C1 segment of cervical spinal cord (tissue), 14 donors: ENCODE data around the gene OGFOD3.
"Not testable (repeated sequence)": the region's sequence is repeated elsewhere in the genome, so short reads cannot be mapped to it uniquely, and the experiment has no call there.

Experiments
- DNase-seq, 14 donors: peaks; one replicate each; lab custom pipeline; 2025; lab: John Stamatoyannopoulos, UW

Gene OGFOD3, protein sequence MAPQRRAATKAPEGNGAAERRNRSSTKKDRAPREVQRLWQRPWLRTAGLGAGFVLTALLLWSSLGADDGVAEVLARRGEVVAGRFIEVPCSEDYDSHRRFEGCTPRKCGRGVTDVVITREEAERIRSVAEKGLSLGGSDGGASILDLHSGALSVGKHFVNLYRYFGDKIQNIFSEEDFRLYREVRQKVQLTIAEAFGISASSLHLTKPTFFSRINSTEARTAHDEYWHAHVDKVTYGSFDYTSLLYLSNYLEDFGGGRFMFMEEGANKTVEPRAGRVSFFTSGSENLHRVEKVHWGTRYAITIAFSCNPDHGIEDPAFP

DNA sequence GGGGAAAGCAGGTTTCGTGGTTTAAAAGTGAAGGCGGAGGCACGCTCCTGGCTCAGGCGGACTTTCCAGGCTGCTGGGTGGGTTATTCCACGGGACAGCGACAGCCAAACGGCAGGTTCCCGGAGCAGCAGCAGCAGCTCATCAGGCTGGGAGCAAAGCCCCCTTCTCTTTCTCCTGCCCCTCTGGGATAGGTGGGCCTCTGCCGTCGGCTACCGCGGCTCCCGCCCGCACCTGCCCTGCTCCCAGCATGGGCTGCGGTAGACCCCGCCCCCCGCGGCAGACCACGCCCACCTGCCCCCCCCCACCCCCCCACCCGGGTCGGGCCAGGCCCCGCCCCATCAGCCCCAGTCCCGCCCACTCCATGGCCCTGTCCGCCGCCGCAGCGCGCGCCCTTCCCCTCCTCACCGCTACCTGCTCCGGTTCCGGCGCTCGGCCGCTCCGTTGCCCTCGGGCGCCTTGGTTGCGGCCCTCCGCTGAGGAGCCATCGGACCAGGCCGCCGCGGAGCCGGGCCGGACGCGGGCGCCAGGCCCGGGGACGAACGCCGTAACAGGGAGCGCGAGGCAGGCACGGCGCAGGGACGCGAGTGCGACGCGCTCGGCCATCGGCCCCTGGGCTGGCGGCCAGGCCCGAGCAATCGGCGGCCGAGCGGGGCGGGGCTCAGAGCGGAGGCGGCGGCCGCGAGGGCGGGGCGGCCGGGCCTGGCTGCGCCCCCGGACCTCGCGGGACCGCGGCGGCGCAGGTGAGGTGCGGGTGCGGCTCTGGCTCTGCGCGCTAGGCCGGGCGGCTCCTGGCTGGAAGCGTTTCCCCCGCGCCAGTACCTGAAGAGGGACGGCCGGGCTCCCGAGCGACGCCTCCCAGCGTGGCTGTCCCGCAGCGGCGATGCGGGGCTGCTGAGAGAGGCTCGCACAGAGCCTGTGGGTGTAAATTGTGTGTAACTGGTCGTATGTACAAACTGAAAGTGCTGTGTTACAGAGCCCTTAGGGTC is at the start of gene OGFOD3, which contains the start of gene HEXD:
Gene OGFOD3 (minus strand): TSS at position 586 of the 986 bp plus-strand sequence. CDS start 101 bp downstream, at position 485.
Gene HEXD (plus strand): TSS at position 347 of the 986 bp plus-strand sequence. CDS start 1,453 bp downstream, outside the sequence.
- peak; percentile 12 to 97 (median 90) for DNase-seq

GRCh38 chr17:82465023-82465603 is 46.7 kb upstream of the OGFOD3 start:
- DNase-seq: no peak

DNA sequence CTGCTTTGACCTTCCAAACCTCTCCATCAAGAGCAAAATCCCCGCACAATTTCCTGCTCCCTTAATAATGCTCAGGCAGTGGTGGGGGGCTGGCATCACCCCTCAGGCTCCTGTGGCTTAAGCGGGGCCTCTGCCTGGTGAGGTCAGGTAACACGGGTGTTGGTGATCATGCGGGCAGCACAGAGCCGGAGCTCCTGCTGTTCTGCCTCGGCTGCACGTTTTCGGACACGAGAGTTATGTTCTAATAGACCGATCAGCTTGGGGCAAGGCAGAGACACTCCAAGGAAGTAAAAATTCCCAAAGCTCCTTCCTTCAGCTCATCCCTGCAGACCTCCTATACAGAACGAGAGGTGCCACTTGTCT is 46.2 kb upstream of the OGFOD3 start:
- DNase-seq: no peak

- no peak for DNase-seq
These were observed 45.7 kb upstream of the OGFOD3 start for GRCh38 chr17:82463925-82464566.

- no peak for DNase-seq
These were observed 45.0 kb upstream of the OGFOD3 start for GRCh38 chr17:82463391-82463790.

DNA sequence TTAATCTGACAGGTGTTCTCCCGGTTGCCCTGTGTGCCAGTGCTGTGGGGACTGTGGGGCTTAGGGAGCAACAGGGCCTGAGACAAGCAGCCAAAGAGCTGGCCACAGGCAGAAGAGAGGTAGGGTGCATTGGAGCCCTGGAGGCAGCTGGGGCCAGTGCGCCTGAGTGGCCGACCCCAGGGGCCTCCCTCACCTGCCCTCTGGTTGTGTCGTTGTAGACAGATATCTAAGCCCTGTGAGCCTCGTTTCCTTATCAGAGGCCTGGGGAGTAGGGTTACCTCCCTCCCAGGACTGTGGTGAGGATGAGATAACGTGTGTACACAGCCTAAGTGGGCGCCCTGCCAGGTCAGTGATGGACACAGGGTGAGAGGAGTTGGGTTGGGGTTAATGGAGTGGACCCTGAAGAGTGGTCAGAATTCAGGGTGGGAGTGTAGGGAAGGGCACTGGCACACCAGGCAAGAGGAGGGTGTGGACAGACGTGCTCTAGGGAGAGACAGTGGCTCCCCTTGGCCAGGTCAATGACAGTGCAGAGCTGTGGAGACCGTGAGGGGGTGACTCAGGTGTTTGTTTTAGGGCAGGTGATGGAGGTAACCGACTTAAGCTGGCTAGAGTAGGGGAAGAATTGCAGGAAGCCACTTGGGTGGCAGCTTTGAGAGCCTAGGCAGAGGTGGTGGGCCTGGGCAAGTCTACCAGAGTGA is 43.6 kb upstream of the OGFOD3 start:
- no peak for DNase-seq

DNA sequence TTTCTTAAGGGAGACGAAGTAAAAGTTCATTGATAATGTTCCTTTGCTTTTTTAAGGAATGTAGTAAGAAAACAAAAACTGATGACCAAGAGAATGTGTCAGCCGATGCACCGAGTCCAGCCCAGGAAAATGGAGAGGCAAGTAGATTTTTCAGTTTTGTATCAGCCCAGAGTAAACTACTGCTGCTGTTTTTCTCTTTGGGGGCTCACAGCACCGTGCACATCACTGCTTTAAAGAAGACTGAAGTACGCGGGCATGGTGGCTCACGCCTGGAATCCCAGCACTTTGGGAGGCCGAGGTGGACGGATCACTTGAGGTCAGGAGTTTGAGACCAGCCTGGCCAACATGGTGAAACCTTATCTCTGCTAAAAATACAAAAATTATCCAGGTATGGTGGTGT is 41.5 kb upstream of the OGFOD3 start:
- not testable (repeated sequence) for DNase-seq

- DNase-seq: peak in 1 of 14 donors; percentile 24
These were observed 40.6 kb upstream of the OGFOD3 start for GRCh38 chr17:82458885-82459424.

DNA sequence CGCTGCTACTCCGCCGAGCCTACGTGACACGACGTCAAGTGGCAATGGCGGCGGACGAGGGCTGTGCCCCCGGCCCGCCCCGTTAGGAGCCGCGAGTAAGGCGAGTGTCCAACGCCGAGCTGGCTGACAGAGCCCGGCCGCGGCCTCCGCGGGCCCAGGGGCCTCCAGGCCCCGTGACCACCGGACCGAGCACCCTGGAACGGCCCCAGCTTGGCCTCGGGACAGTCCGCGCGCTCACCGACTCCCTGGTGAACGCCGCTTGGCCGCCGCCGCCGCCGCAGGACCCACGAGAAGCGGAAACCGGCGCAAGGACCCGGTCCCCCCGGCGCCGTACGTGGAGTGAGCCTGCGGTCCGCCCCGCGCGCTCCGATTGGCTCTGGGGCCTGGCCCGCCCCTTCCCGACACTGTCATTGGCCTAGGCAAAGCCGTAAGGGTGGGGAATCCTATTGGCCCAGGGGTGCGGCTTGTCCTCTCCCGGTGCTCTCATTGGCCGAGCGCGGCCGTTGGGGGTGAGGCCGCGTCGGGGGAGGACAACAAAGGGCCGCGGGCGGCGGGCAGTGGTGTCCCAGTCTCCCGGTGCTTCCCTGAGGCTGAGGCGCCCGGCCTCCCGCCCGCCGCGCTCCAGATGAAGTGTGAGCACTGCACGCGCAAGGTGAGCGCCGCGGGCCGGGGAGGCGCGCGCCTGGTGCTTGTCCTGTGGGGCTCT is 39.9 kb upstream of the OGFOD3 start, which contains the start of gene NARF:
Gene NARF (plus strand): TSS at position 563 of the 706 bp plus-strand sequence. CDS start 63 bp downstream, at position 626.
- peak; percentile 70 to 99 (median 96) for DNase-seq

- DNase-seq: no peak
These were observed 39.5 kb upstream of the OGFOD3 start for GRCh38 chr17:82457929-82458178.

- peak in 1 of 14 donors; percentile 11 for DNase-seq
These were observed 38.9 kb upstream of the OGFOD3 start for GRCh38 chr17:82457073-82457928.

DNA sequence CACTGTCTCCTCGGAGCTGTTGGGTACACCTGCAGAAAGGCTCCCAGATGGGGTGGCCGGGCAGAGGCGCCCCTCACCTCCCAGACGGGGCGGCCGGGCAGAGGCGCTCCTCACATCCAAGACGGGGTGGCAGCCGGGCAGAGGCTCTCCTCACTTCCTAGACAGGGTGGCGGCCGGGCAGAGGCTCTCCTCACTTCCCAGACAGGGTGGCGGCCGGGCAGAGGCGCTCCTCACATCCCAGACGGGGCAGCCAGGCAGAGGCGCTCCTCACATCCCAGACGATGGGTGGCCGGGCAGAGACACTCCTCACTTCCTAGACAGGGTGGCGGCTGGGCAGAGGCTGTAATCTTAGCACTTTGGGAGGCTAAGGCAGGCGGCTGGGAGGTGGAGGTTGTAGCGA is 35.3 kb upstream of the OGFOD3 start:
- not testable (repeated sequence) for DNase-seq

GRCh38 chr17:82453151-82453550 is 34.8 kb upstream of the OGFOD3 start:
- DNase-seq: not testable (repeated sequence)

- no peak for DNase-seq
These were observed 33.8 kb upstream of the OGFOD3 start for GRCh38 chr17:82452162-82452561.

- DNase-seq: peak in 13 of 14 donors; percentile 42 to 95 (median 87)
These were observed 32.1 kb upstream of the OGFOD3 start, which contains the start of gene CYBC1 for GRCh38 chr17:82450357-82451106. TSS of gene CYBC1 (minus strand) at chr17:82450752. CDS start at chr17:82449254, 1,498 bp downstream.

- no peak for DNase-seq
These were observed 31.5 kb upstream of the OGFOD3 start for GRCh38 chr17:82449883-82450356.

- peak in 1 of 14 donors; percentile 17 for DNase-seq
These were observed 30.9 kb upstream of the OGFOD3 start for GRCh38 chr17:82449131-82449882.
